ENCODE data around the gene MPC2.

- TF ChIP-seq ZNF274 (IDR thresholded peaks at IDR 0.05; ENCODE audit: low read depth, low read length), result no peak
- no peak for TF ChIP-seq SUZ12 (IDR thresholded peaks at IDR 0.05; ENCODE audit: extremely low read depth, insufficient read depth, insufficient read length)
- no peak for TF ChIP-seq YY1 (IDR thresholded peaks at IDR 0.05; ENCODE audit: insufficient read depth, insufficient read length)
These were observed 54.5 kb downstream of the MPC2 start for GRCh38 chr1:167882376-167882775.
